GM13976 (cell line): Measurements from ENCODE around the gene NHERF2.

Source experiments
- DNase-seq: peaks from one replicate; pipeline ENCODE4 v3.0.0; 2012; ENCODE audit warnings: low spot score
- CTCF ChIP-seq: IDR thresholded peaks from 2 replicates; pipeline ENCODE4 v1.5.1; 2012; ENCODE audit warnings: borderline replicate concordance, mild to moderate bottlenecking; ENCODE audit not compliant: insufficient read depth; ENCODE audit errors: extremely low read depth, missing control alignments, control extremely low read depth
- in situ Hi-C: fragments of 300-500 bp; cut with MboI; formaldehyde crosslinking; loops from one replicate; pipeline ENCODE4 v1.12.0; 2022; ENCODE audit warnings: low sequenced_read_pairs, mixed read lengths, inconsistent platforms; ENCODE audit not compliant: unreplicated experiment

Gene NHERF2

GRCh38 chr16:2056077-2056476, 29.4 kb downstream of the NHERF2 start:
- no peak for TF ChIP-seq CTCF
- in situ Hi-C loops: no loop called here
- no peak for DNase-seq

GRCh38 chr16:2056681-2057407, 30.1 kb downstream of the NHERF2 start:
- no peak for TF ChIP-seq CTCF
- in situ Hi-C loops: no loop called here
- DNase-seq: no peak

- no peak for TF ChIP-seq CTCF
- DNase-seq: no peak
- in situ Hi-C loops: no loop called here
Observed at GRCh38 chr16:2057438-2057837, 30.7 kb downstream of the NHERF2 start.

- in situ Hi-C loops: no loop called here
- no peak for TF ChIP-seq CTCF
- DNase-seq: no peak
Observed at GRCh38 chr16:2058420-2058819, 31.7 kb downstream of the NHERF2 start.

GRCh38 chr16:2058872-2059271, 32.2 kb downstream of the NHERF2 start:
- in situ Hi-C loops: no loop called here
- TF ChIP-seq CTCF: no peak
- no peak for DNase-seq

GRCh38 chr16:2060346-2060745, 33.6 kb downstream of the NHERF2 start:
- no peak for DNase-seq
- no peak for TF ChIP-seq CTCF
- in situ Hi-C loops: no loop called here
